ENCODE results near the gene ABCC1.

Gene ABCC1

GRCh38 chr16:16051132-16051531, 101.7 kb downstream of the ABCC1 start:
- Histone ChIP-seq H4K20me1 (ENCODE audit: insufficient read depth, low read length, poor library complexity, severe bottlenecking) (no peaks in the 10 kb centered on the region), H3K4me1 (ENCODE audit: insufficient read depth, low read length, poor library complexity, severe bottlenecking) (no peaks in the 10 kb centered on the region), H3K36me3 (ENCODE audit: insufficient read depth, low read length) (peaks cover 72% of the 10 kb centered on the region; the same call in 1 of the 2 replicates), H3K9ac (ENCODE audit: low read depth, low read length, poor library complexity, severe bottlenecking) (no peak overlapping the region), H3K4me2 (ENCODE audit: low read depth, low read length, poor library complexity, severe bottlenecking) (no peak overlapping the region), H3K9me3 (ENCODE audit: insufficient read depth, low read depth, low read length) (no peaks in the 10 kb centered on the region), H3K4me3 (ENCODE audit: low read length, poor library complexity, severe bottlenecking) (no peak overlapping the region), H3K79me2 (ENCODE audit: insufficient read depth, low read length) (no peaks in the 10 kb centered on the region), H3F3A (ENCODE audit: low read depth) (no peaks in the 10 kb centered on the region), H2AFZ (ENCODE audit: low read length) (no peak overlapping the region), H3K27me3 (ENCODE audit: insufficient read depth, low read length, poor library complexity, severe bottlenecking) (no peaks in the 10 kb centered on the region), H3K9me2 (replicated peaks; ENCODE audit: low read depth, low read length) (no peaks in the 10 kb centered on the region)
- TF ChIP-seq, protein P1, sequence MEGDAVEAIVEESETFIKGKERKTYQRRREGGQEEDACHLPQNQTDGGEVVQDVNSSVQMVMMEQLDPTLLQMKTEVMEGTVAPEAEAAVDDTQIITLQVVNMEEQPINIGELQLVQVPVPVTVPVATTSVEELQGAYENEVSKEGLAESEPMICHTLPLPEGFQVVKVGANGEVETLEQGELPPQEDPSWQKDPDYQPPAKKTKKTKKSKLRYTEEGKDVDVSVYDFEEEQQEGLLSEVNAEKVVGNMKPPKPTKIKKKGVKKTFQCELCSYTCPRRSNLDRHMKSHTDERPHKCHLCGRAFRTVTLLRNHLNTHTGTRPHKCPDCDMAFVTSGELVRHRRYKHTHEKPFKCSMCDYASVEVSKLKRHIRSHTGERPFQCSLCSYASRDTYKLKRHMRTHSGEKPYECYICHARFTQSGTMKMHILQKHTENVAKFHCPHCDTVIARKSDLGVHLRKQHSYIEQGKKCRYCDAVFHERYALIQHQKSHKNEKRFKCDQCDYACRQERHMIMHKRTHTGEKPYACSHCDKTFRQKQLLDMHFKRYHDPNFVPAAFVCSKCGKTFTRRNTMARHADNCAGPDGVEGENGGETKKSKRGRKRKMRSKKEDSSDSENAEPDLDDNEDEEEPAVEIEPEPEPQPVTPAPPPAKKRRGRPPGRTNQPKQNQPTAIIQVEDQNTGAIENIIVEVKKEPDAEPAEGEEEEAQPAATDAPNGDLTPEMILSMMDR (conservative IDR thresholded peaks at IDR 0.05; ENCODE audit: low read length) = no peak
- TF ChIP-seq EZH2phosphoT487 (IDR thresholded peaks at IDR 0.05; ENCODE audit: borderline replicate concordance) = no peak

DNA sequence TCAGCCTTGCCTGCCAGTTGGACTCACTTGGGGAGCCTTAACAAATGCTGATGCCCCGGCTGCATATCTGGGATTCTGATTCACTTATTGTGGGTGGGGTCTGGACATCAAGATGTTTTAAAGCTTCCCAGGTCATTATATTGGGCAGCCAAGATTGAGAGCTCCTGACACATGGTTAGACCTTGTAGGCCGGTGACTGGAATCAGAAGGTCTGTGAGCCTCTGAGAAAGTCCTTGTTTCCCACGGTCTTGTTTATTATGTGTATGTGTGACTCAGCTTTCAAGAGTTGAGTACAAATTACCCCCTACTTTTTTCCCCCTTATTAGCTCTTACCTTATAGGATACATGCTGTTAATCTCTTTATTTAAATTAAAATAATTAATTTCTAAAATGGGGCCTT, 103.5 kb downstream of the ABCC1 start:
- H3K79me2 ChIP-seq (ENCODE audit: insufficient read depth, low read length) = no peaks in the 10 kb centered on the region
- peaks cover 69% of the 10 kb centered on the region; the same call in 1 of the 2 replicates for H3K36me3 ChIP-seq (ENCODE audit: insufficient read depth, low read length)
- H3K9me2 ChIP-seq (replicated peaks; ENCODE audit: low read depth, low read length) = no peaks in the 10 kb centered on the region
- H3K27me3 ChIP-seq (ENCODE audit: insufficient read depth, low read length, poor library complexity, severe bottlenecking) = no peaks in the 10 kb centered on the region
- no peaks in the 10 kb centered on the region for H3F3A ChIP-seq (ENCODE audit: low read depth)
- no peaks in the 10 kb centered on the region for H3K9me3 ChIP-seq (ENCODE audit: insufficient read depth, low read depth, low read length)
- no peaks in the 10 kb centered on the region for H4K20me1 ChIP-seq (ENCODE audit: insufficient read depth, low read length, poor library complexity, severe bottlenecking)
- TF ChIP-seq EZH2phosphoT487 (IDR thresholded peaks at IDR 0.05; ENCODE audit: borderline replicate concordance) = no peak
- TF ChIP-seq, protein P1 (conservative IDR thresholded peaks at IDR 0.05; ENCODE audit: low read length) = no peak
- H3K4me3 ChIP-seq (ENCODE audit: low read length, poor library complexity, severe bottlenecking) = no peak overlapping the region
- H3K4me1 ChIP-seq (ENCODE audit: insufficient read depth, low read length, poor library complexity, severe bottlenecking) = no peaks in the 10 kb centered on the region
- no peak overlapping the region for H3K9ac ChIP-seq (ENCODE audit: low read depth, low read length, poor library complexity, severe bottlenecking)
- no peak overlapping the region for H3K4me2 ChIP-seq (ENCODE audit: low read depth, low read length, poor library complexity, severe bottlenecking)
- no peak overlapping the region for H2AFZ ChIP-seq (ENCODE audit: low read length)

DNA sequence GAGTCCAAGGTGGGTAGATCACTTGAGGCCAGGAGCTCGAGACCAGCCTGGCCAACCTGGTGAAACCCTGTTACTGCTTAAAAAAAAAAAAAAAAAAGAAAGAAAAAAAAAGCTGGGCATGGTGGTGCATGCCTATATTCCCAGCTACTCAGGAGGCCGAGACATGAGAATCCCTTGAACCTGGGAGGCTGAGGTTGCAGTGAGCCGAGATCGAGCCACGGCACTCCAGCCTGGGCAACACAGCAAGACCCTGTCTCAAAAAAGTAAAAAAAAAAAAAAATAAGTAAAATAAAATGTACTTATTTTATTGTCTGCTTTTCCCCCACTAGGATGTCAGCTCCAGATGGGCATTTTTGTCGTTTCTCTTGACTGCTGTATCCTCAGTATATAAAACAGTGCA, 107.7 kb downstream of the ABCC1 start:
- peaks cover 54% of the 10 kb centered on the region; the same call in 1 of the 2 replicates for H3K36me3 ChIP-seq (ENCODE audit: insufficient read depth, low read length)
- no peak overlapping the region for H3K9ac ChIP-seq (ENCODE audit: low read depth, low read length, poor library complexity, severe bottlenecking)

More for the DNA sequence above, 107.7 kb downstream of the ABCC1 start:
- Histone ChIP-seq H4K20me1 (ENCODE audit: insufficient read depth, low read length, poor library complexity, severe bottlenecking) (no peaks in the 10 kb centered on the region), H3K27me3 (ENCODE audit: insufficient read depth, low read length, poor library complexity, severe bottlenecking) (no peaks in the 10 kb centered on the region), H2AFZ (ENCODE audit: low read length) (no peak overlapping the region), H3F3A (ENCODE audit: low read depth) (no peaks in the 10 kb centered on the region), H3K4me3 (ENCODE audit: low read length, poor library complexity, severe bottlenecking) (no peak overlapping the region), H3K4me1 (ENCODE audit: insufficient read depth, low read length, poor library complexity, severe bottlenecking) (peaks cover 12% of the 10 kb centered on the region), H3K79me2 (ENCODE audit: insufficient read depth, low read length) (no peaks in the 10 kb centered on the region), H3K4me2 (ENCODE audit: low read depth, low read length, poor library complexity, severe bottlenecking) (no peak overlapping the region), H3K9me3 (ENCODE audit: insufficient read depth, low read depth, low read length) (no peaks in the 10 kb centered on the region), H3K9me2 (replicated peaks; ENCODE audit: low read depth, low read length) (no peaks in the 10 kb centered on the region)
- no peak for TF ChIP-seq EZH2phosphoT487 (IDR thresholded peaks at IDR 0.05; ENCODE audit: borderline replicate concordance)
- TF ChIP-seq, protein P1 (conservative IDR thresholded peaks at IDR 0.05; ENCODE audit: low read length) = no peak

All from Loucy (cell line).